SKM-1 treated with dmso at 0.1 percent for 144 hours (cell line): ENCODE data around the gene PRR23E.

Source experiments
- DNase-seq: peaks from one replicate; lab custom pipeline; 2025; ENCODE audit not compliant: unreplicated experiment; lab: John Stamatoyannopoulos, UW

The PRR23E gene

GRCh38 chr3:127164615-127165014 lies 28.3 kb upstream of the PRR23E start:
- DNase-seq, result no peak

- no peak for DNase-seq
These were observed 27.9 kb upstream of the PRR23E start for GRCh38 chr3:127165036-127165435.

DNA sequence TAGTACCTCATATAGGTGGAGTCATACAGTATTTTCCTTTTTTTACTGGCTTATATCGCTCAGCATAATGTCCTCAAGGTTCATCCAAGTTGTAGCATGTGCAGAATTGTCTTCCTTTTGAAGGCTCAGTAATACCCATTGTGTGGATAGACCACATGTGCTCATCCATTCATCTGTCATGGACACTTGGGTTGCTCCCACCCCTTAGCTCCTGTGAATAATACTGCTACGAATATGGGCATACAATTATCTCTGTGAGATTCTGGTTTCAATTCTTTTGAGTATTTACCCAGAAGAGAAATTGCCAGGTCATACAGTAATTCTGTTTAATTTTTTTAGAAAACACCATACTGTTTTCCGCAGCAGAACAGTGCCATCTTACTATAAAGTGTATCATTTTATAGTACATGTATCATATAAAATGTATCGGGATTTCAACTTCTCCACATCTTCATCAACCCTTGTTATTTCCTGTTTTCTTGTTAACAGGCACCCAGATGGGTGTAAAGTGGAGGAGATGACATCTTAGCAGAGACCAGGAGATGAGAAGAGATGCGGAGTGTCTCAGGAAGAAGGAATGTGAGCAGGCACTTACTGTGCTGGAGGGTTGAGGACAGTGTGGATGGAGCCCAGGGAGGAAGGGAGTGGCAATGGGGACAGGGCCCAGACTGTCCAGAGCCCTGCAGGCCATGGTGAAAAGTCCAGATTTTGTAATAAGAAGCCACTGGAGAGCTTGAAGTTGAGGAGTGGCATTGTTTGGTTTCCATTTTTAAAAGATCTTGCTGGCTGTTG lies 27.0 kb upstream of the PRR23E start:
- no peak for DNase-seq

DNA sequence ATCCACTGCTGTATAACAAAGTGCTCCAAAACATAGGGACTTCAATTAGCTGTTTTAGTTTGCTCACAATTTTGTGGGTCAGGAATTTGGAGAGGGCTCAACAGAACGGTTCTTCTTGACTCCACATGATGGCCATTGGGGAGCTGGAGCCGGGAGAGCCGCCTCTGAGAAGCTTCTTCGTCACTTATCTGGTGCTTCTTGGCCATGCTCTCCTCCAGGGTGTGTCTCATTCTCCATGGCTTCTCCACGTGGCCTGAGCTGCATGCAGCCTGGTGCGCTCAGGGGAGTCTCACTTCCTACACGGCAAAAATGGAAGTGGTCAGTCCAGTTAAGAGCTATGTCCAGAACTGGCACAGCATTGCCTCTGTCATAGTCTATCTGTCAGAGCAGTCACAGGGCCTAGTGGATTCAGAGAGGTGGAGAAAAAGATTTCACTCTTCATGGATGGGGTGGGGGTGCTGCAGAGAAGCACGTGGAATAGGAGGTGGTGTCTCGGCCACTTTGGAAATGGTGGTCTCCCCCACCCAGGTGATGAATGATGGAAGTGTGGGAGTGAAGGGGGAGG lies 26.3 kb upstream of the PRR23E start:
- no peak for DNase-seq

DNA sequence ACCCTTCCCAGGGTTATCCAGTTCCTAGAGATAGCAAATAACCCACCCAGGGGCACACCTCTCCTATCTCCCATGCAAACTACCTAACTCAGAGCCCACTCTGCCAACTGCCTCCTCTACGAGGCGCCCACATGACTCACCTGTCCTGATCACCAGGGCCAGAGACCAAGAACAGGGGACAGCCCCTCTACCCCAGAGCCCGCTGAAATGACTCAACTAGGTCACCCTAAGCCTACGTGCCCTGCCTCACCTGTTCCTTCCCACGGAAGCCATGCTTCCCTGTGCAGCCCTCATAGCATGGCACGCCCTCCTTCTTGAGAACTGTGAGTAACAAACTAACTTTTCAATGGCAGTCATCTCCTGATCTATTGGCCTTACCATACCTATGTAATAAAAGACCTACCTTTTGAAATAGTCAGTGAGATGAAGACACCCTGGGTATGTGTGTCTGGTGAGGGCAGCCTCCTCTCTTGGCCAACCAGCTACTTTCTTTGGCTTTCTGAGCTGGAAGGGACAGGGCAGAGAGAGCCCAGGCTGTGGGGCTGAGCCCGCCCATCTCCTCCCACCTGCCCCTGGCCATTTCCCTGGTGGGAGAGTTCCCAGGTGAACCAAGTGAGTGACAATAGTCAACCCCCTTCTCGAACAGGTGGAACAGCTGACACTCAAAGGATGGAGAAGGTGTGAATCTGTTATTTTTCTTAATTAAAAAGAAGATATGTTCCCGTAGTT lies 25.5 kb upstream of the PRR23E start:
- DNase-seq, result no peak

GRCh38 chr3:127168271-127168670 lies 24.7 kb upstream of the PRR23E start:
- no peak for DNase-seq

GRCh38 chr3:127170814-127171213 lies 22.1 kb upstream of the PRR23E start:
- no peak for DNase-seq

DNA sequence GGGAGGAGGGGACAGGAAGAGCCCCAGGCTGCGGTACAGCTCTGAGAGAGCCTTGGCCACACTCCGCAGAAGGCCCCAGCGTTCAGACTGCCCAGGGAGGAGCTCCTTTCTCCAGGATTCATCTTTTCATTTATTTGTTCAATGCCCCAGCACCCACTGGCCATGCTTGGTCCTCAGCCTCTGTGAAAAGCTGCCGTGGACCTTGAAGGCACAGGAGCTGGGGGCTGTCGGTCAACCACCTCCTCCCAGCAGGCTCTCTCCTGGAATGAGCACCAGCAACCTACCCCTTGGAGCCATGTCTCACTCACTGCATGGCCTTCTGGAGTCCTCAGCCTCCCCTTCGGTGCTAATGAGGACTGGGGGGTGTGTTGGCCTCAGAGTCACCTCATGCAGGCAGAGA lies 21.6 kb upstream of the PRR23E start:
- no peak for DNase-seq

GRCh38 chr3:127171721-127172120 lies 21.2 kb upstream of the PRR23E start:
- no peak for DNase-seq

- DNase-seq, result no peak
These were observed 20.7 kb upstream of the PRR23E start for GRCh38 chr3:127172211-127172610.

DNA sequence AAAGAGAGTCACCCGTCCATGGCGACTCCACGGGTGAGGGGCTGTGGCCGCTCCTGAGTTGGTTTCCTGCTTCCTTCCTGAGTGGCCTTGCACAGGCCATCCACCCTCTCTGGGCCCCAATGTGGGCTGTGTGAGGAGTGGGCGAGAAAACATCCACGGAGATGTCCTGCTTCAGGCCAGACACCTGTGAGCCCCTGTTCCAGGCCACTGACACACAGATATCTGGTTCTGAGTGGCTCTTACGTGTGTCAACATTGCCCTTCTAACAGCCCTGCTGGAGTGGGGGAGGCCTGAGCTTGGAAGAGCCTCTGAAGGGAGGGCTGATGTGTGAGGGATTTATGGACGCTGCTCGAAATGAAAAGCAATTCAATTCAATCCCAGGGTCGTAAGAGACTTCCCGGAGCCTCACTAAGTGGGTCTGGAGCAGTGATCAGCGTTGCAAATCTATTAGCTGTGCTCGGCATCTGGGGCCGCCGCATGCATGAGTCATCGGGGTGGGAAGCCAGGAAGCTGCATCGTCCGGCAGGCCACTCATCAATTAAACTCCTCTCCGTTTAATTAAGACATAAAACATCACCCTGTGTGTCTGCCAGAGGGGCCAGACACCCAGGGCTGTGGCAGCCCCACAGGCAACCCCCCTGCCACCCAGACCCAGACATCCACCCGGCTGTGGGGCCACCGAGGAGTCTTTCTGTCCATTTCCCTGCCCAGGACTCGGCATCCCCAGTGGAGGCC lies 20.0 kb upstream of the PRR23E start:
- DNase-seq, result no peak

DNA sequence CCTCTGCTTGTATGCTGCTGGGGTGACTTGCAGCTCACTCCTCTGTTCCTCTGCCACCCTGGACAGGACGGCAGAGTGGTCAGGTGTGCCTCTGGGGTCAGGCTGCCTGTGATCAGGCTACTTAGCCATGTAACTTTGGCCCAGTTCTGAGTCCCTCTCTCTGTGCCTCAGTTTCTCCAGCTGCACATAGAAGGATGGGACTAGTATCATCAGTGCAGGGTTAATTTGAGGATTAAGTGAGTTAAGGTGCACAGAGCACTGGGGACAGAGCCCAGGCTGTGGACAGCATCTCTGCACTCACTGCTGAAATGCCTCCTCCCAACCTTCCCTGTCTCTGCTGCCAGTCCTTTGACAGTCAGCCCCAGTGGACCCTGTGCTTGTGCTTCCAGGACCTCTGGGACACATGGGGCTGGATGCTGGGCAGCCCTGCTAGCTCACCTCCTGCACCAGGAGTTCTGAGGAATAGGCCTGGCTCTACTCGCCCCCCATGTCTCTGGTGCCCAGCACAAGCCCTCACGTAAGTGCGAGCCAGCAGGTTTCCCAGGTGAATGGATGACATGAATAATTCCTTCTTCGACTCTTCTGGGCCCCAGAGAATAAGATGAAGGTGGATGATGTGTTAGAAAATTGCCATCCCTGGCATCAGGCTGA lies 19.3 kb upstream of the PRR23E start:
- no peak for DNase-seq

DNA sequence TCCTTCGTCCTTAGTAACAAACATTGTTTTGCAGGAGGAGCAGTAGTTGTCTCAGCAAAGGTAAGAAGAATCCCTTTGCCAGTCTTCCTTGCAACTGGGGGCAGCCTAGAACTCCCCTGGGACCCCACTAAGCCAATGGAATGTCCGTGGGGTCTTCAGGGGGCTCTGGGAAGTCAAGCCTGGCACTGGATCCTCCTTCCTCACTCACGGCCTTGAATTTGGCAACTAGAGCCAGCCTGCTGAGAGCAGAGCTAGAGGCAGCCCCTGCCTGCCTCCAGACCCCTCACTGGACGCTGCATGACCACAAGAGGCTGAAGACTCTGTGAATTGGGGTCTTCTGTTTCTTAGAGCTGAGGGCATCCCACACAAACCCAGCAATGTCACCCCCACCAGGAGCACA lies 18.6 kb upstream of the PRR23E start:
- DNase-seq, result no peak

DNA sequence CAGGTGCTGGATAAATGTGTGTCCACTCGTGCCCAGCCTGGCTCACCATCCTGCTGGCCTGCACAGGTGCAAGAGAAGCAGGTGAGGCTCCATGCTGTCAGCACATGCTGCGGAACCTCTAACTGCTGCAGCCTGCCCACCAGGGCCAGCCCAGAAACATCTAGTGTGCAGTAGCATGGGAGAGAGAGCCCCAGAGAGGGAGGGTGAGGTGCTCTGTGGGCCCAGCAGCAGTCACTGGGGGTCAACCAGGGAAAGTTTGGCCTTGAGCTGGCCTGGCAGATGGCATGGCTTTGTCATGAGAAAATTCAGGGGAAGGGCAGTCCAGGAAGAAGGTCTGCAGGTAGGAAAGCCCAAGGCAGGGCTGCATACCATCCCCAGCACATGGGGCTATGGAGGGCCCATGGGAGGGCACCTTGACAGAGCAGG lies 18.2 kb upstream of the PRR23E start:
- no peak for DNase-seq

GRCh38 chr3:127175272-127175671 lies 17.7 kb upstream of the PRR23E start:
- DNase-seq, result no peak

GRCh38 chr3:127177226-127177625 lies 15.7 kb upstream of the PRR23E start:
- no peak for DNase-seq

DNA sequence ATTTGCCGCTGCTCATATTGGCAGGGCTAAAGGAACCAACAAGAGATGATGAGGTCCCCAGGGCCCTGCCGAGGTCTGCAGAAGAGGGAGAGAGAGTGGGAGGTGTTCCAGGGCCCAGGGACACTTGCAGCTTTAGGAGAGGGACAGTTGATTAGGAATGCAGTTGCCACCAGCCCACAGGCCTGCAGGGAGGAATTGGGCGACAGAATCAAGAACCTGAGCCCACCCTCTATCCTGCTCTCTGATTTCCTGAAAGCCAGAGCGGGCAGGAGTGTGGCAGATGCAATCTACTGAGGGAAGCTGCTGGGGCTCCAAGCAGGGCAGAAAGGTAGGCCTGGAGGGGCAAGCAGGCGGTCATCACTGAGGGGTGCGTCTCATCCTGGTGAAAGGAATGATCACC lies 12.1 kb upstream of the PRR23E start:
- no peak for DNase-seq

GRCh38 chr3:127182431-127182830 lies 10.5 kb upstream of the PRR23E start:
- no peak for DNase-seq

DNA sequence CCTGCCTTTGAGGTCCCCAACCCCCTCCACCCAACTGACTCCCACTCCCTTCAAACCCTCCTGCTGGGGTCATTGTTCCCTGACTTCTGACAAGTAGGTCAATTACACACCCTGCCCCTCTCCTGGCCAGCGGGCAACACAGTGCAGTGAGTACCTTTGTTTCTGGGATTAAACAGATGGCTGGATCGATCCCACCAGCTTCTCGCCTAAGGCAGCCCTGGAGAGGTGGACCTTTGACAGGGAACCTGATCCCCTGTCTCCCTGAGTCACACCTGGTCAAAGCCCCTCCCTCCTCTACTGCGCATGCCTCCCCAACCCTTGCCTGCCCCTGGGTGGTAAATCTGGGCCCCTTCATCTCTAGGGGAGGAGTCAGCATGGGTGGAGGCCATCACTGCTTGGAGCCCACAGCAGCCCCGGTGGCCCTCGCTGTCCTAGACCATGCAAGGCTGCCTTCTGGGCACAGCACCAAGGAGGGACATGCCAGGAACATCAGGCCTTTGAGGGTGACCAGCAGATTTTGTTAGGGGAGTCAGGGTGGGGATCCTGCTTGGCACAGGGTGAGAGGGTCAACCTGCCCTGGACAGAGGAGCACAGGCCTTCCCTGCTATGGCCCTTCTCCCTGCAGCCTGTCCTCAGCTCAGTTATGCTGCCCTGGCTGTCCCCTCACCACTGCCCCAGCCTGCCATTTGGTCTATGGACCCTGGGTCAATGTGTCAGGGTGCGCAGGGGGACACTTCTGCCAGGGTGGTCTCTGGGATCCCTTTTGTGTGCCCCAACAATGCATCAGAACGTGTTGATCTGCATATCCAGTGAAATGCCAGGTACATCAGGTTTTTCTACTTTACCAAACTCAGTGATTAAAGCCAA lies 9.8 kb upstream of the PRR23E start:
- no peak for DNase-seq
